ENCODE results near the gene SECISBP2L.
"Not testable (repeated sequence)": the region's sequence is repeated elsewhere in the genome, so short reads cannot be mapped to it uniquely, and the experiment has no call there.

SECISBP2L gene

DNA sequence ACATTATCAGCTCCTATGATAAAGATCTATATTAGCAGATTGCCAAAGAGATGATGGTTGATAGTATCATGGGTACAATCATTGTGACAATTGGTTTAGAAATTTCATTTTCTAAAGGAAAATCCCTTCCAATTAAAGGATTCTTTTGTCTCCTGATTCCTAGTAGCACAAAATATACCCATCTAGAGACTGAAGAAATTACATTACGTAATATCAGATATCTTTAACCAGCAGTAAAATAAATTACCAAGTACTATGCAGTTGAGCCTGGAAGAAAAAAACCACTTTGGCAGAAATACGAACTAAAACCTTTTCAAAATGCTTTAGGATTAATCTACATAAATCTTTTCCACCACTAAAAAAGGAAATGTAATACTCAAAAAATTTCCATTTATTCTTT lies 46.9 kb downstream of the SECISBP2L start:
- no peak for DNase-seq (ENCODE audit: low read depth)

DNA sequence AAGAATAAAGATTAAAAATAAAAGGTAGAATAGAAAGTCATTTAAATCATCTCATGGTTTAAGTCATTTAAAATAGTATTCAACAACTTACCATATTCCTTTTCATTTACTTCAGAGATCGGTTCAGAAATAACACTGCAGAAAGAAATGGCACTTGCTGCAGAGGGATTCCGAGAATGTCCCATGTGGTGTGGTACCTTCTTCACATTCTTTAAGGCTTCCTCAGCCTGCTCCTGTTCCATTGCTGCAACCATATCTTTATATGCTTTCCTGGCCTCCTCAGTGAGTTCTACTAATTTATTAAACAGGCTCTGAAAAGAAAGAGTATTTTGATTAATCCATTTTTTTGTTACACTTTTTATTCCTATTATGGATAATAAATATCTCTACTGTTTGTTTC lies 50.0 kb downstream of the SECISBP2L start:
- DNase-seq (ENCODE audit: low read depth): no peak

DNA sequence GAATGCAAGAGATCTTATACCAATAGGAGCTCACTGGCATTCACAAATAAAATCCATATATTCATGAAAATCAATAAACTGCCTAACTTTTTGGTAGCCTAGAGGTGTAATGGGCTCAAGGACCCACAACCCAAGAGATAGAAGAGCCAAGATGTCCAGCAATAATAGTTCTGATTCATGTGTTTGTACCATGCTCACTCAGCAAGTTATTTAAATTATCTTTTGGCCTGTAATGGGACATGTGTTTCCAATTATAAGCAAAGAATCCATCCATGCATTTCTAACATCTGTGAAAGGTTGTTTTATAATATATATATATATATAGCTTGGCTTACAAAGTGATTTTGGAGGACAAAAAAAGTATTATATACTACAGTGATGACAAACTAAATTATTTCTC lies 52.9 kb downstream of the SECISBP2L start:
- no peak for DNase-seq (ENCODE audit: low read depth)

DNA sequence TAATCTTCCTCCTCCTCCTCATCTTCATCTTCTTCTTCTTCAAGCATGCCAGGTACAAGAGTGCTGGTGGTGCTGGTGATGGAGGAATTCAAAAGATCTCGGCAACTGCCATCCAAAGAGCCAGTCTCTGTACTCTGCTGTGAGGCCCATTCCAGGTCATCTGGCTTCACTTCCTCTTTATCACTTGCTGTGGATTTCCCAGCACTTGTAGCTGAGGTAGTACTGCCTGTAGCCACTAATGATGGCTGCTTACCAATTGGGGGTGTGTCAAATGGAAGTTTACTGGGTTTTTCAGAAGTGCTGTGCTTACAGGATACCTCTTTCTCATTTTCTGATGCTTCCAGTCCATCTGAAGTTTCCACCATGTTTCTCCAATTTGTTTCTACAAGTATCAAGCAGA lies 53.7 kb downstream of the SECISBP2L start:
- DNase-seq (ENCODE audit: low read depth): no peak

DNA sequence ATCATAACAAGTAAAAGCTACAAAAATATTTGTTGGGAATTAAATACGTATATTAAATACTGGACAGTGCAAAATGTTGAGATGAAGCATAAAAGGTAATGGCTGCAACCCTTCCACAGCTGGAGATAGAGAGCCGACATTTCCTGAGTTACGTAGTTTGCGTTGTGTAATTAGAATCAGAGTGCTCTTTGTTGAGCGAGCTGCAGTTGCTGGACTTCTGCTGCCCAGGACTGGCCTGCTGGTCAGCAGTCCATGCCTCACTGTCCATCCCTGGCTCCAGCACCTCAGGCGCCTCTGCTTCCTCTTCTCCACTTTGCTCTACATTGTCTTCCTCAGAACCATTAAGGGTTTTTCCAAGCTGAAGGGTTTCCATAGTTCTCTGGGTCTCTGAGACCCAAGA lies 54.1 kb downstream of the SECISBP2L start:
- no peak for DNase-seq (ENCODE audit: low read depth)

DNA sequence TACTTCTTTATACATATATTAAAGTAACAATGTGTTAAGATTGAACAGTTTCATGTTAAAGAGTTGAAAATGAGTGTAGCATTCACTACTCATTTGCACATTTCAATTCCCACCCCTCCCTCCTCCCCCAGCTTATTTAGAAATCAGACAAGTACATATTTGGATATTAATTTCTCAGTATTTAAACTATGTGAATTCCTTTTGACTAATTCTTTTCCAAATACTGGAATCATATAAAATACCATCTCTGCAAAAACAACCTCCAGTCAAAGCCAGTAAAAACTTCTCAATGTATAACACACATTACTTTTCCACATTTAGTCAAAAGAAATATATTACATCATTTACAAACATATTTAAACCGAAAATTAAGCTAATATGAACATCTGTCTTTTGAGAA lies 57.1 kb downstream of the SECISBP2L start:
- no peak for DNase-seq (ENCODE audit: low read depth)

DNA sequence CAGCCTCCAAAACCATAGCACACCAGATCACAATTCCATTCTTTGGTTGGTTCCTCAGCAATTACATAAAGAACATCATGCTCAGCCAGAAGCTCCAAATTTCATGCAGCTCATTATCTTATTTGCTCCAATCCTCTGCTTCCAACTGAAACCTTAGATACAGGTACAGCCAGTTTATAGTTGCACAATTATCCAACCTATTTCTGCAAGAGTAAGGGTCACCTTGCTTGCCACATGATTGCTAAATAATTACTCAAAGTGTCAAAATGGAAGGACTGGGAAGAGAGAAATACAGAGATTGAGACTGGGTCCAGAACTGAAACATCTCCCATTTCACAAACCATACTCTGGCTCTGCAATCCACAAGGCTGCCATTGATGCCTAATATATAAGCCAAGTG lies 59.1 kb downstream of the SECISBP2L start:
- DNase-seq (ENCODE audit: low read depth): no peak

DNA sequence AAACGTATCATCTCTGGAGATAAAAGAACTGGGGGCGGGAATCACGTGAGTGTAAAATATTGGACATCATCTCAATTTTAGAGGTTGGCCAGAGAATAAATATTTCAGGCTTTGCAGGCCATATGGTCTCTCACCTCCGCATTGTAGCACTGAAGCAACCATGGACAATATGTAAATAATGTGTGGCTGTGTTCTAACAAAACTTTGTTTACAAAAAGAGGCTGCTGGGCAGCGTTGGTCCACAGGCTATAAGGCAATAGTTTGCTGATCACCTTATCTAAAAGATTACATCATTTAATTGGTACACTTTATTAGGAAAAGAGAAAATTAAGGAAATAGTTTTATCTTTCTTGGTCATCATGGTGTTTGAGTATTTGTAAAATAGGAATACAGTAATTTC lies 60.0 kb downstream of the SECISBP2L start:
- DNase-seq (ENCODE audit: low read depth): no peak

DNA sequence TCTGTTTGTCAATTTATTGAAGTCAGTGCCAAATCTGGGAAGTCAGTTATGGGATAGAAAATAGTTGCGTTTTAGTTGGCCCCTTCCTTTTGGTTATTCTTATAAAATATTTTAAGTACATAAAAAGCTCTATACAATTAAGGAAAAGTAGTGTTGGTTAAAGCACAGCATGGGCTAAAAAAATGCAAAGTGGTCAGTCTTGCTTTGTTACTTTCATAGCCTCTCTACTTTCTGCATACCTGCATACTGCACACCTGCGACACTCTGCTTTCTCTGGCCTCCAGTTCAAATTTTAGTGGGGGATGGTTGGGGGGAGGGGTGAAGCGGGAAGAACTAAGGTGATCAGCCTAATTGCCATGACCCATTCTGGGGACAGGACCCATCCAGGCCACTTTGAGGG lies 60.7 kb downstream of the SECISBP2L start:
- DNase-seq (ENCODE audit: low read depth): no peak

DNA sequence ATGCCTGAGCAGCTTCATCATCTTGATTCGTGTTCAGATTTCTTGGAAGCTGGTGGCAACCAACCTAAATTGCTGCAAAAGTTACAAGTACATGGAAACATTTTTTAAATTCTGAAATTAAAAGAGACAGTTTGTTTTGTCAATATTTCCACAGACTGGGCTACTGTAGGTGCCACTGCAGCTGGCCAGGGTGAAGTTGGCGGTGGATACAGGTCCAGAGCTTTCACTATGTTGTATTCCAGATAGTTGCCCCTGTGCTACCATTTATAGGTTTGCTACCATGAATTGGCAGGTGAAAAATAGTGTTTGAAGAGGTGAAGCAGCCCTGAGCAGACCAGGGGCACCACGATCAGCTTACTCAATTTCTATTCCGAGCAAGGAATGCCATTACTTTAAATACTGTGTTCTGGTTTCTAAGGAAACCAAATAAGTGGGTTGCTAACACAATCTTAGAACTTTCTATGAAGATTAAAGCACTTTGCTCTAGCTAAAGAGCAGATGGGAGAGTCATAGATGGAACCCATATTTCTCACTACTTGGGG lies 61.4 kb downstream of the SECISBP2L start:
- DNase-seq (ENCODE audit: low read depth): no peak

DNA sequence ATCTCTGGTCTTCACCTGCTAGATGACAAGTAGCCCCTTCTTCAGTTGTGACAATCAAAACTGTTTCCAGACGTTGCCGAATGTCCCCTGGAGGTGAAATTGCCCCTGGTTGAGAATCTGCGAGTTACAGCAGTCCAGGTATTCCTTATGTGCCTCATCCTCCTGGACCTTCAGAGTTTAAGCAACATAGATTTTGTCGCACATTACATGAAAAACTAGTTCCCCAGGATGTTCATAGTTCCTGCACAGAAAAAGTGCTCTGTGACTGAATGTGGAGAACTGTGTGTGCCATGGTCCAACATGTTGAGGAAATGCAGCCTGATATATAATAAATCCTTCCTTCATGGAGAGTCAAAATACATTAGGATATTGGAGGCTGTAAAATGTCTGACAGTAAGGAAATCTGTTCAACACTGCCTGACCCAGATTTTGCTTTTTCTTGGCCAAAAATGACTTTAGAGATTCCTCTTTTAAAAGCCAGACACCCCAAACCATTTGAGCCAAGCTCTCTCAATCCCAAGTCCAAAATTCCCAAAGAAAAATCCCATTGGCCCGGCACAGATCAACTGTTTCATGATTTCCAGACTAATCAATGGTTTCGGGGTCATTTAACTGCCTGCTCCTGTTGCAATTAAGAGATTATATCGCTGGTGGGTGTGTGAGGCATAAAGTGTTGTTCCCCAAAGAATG lies 62.1 kb downstream of the SECISBP2L start:
- no peak for DNase-seq (ENCODE audit: low read depth)

DNA sequence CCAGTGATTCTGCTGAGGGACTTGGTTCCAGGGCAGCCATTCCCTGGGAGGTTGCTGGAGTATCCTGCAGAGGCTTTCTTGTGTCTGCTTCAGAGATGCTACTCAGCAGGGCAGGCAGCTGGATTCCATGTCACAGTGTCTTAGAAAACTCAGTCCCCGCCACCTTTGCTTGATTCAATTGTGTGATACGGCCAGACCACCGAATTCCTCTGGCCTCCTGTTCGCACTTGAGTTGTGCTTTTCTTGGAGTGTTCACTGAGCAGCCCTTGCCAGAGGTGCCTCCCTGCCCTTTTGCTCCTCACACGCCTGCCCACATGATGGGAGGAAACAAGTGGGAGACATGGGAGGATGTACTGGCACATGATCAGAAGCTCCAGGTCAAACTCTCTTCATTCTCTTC lies 62.9 kb downstream of the SECISBP2L start:
- no peak for DNase-seq (ENCODE audit: low read depth)

DNA sequence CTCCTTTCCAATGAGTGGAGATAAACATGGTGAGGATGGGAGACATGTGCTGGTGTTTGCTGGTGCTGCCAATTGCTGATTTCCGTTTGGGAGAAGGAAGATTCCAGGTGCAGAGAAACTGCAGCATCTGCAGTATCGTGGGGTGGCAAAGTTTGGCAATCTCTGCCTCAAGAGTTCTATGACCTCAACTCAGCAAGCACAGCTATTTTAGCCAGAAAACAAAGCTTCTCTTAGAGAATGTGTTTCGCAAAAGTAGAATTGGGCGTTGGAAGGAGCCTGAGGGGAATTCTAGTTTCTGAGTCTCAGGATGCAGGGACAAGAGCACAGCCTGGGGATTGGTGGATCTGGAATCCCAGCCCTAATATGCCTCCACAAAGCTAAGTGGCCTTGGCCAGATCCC lies 64.3 kb downstream of the SECISBP2L start:
- no peak for DNase-seq (ENCODE audit: low read depth)

DNA sequence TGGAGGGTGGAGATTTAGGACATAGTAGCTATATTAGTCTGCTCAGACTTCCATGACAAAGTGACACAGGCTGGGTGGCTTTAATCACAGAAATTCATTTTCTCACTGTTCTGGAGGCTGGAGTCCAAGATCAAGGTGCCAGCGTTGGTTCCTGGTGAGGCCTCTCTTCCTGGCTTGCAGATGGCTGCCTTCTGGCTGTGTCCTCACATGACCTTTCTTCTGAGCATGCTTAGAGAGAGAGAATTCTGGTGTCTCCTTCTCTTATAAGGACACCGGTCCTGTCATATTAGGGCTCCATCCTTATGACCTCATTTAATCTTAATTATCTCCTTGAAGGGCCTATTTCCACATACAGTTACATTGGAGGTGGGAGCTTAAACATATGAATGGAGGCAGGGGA lies 67.6 kb downstream of the SECISBP2L start:
- no peak for DNase-seq (ENCODE audit: low read depth)

DNA sequence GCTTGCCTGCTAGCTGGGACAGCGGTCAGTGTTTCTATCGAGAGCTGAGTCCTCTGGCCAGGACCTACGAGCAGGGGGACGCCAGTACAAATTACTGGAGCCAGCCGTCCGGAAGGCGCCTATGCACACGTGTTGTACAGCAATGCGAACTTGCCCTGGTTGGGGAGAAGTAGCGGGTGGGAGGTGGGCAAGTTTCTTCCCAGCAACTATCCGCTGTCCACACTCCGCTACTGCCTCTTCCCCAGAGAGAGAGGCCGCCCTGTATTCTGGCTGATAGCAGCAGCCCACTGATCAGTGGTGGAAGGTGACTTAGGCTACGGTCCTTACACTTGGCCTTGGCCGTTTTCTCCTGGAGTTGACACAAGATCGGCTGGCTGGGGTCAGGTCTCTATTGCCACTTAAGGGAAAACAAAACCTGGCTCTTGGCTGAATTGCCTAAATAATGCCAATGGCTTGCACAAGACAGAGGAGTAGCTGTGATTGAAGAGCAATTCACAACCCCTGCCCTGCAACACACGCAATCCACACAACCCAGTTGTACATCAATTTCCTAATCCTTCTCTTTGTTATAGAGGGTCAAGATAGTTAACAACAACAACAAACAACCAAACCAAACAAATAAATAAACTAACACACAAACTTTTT lies 69.7 kb downstream of the SECISBP2L start:
- DNase-seq (ENCODE audit: low read depth): no peak

DNA sequence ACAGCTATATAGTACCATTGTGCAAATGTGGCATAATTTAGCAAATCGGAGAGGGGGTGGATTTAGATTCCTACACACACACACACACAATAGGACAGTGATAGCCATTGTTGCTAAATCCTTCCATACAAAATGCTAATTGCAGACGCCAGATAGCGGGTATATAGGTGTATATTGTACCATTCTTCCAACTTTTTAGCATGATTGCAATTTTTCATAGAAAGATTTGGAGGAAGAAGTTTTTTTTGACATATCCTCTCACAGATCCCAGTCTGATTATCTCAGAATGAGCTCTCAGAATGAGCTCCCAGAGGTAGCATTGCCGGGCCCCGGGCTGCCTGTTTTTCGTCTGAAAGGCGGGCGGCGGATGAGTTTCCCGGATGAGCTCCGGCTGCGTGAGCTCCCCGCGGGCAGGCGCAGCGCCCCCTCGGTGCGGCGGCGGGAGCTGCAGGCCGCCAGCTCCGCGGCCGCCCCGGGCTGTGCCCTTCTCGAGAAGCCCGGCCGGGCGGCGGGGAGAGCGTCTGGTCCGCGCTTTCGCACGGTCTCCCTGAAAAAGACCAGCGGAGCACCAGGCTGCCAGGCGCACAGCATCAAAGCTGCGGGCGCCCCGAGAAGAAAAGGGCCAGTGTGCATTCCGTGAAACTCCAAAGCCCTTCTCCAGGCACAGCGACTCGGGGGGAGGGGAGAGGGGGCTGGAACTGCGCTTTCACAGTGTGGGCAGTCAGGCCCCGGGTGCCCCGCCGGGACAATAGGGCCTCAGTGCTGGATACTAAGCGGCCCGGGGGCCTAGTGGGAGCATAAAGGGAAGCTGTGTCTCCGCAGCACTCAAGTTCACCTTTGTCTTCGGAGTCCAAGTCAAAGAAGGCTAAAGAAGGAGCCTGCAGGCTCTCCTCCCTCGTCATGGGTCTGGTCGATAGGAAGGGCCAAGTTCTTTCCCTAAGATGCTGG lies 70.5 kb downstream of the SECISBP2L start:
- peak; percentile 65 for DNase-seq (ENCODE audit: low read depth)

DNA sequence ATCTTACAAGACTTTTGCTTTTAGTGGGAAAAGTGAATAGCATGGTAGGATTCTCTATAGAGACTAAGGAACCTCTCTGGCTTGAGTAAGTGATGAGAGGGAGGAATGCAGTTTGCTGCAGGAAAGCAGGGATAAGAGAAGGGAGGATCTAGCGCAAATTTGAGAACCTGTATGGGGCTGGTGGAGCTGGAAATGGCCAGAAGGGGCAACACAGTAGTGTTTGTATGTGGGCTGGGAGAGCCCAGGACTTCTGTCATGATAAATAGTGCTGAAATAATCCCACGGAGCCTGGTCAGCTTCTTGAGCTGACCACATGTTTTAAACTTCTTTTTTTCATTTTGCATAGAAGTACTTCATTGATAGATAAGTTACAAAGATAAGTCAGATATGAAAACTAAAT lies 71.4 kb downstream of the SECISBP2L start:
- no peak for DNase-seq (ENCODE audit: low read depth)

DNA sequence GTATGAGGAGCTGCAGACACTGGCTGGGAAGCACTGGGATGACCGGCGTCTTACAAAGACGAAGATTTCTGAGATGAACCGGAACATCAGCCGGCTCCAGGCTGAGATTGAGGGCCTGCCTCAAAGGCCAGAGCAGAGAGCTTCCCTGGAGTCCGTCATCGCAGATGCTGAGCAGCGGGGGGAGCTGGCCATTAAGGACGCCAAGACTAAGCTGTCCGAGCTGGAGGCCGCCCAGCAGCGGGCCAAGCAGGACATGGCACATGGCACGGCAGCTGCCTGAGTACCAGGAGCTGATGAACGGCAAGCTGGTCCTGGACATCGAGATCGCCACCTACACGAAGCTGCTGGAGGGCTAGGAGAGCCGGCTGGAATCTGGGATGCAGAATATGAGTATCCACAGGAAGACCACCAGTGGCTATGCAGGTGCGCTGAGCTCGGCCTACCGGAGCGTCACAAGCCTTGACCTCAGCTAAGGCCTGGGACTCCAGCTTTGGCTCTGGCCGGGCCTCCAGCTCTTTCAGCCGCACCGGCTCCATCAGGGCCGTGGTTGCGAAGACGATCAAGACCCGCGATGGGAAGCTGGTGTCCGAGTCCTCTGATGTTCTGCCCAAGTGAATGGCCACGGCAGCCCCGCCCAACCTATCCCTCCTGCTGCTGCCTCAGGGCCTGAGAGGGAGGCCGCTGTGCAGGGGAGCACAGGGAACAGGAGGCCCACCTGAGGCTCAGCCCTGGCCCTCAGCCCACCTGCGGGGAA lies 73.3 kb downstream of the SECISBP2L start:
- DNase-seq (ENCODE audit: low read depth): no peak

DNA sequence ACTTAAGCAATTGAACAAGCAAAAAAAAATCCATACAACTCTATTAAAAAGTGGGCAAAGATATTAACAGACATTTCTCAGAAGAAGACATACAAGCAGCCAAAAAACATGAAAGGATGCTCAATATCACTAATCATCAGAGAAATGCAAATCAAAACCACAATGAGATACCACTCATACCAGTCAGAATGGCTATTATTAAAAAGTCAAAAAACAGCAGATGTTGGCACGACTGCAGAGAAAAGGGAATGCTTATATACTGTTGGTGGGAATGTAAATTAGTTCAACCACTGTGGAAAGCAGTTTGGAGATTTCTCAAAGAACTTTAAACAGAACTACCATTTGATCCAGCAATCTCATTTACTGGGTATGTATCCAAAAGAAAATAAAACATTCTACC lies 75.3 kb downstream of the SECISBP2L start:
- DNase-seq (ENCODE audit: low read depth): not testable (repeated sequence)

DNA sequence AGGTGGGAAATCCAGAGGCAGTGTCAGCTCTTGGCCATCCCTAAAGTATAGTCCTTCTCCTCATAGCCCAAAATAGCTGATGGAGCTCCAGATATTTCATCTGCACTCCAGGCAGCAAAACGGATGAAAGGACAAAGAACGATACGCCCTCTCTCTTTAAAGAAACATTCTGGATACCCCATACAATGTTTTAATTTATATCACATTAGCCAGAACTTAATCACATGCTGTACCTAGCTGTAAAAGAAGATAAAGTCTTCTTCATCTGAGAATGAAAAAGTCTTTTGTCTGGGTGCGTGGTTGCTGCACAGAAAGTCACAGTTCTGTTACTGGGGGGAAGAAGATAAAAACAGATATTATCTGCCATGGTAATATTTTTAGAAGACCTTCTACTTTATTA lies 78.2 kb downstream of the SECISBP2L start:
- DNase-seq (ENCODE audit: low read depth): no peak

DNA sequence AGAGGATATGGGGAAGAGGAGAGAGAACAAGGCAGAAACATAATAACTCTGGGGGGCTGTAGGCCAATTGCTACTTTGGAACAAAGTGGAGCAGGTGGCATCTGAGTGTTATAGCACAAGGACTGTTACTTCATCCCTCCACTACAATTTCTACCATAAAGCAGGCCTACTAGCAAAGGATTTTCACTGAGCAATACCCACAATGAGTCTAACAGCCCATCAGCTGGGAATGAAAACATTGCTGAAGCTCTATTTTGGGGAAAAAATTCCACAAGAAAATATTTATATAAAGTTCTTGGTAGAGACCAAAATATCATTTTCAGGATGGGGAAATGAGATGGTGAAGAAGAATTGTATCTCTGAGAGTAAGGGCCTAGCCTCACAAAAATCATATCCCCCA lies 78.9 kb downstream of the SECISBP2L start:
- DNase-seq (ENCODE audit: low read depth): no peak

Data from stimulated activated CD8-positive, alpha-beta memory T cell treated with anti-CD3 and anti-CD28 coated beads, Interleukin-4, amount 100 ng/mL, for 24 hours (primary cell).